ENCODE data around the gene STARD10. TPM values are rescaled to one million over a fixed set of nuclear protein-coding genes. Genes with fewer than 3 reads are reported as not detected.

Gene STARD10
- total and polyA plus RNA-seq, 9 donors, result 36.8 to 56.1 (median 45.8) TPM

GRCh38 chr11:72805216-72805615 is 11.4 kb upstream of the STARD10 start:
- WGBS, 3 donors, result 84 to 87% (median 86%) methylated on average over 6 of the region's 6 CpGs
- intact Hi-C loops (cut with DNase I), result no loop called here
- no peak for DNase-seq

GRCh38 chr11:72802822-72803221 is 9.0 kb upstream of the STARD10 start:
- Histone ChIP-seq H3K4me1 (ENCODE audit: insufficient read depth) (no peaks in the 10 kb centered on the region), H3K9me3 (no peaks in the 10 kb centered on the region), H3K4me3 (no peak overlapping the region), H3K36me3 (no peaks in the 10 kb centered on the region), H3K27ac (no peak overlapping the region), H3K27me3 (no peaks in the 10 kb centered on the region)
- TF ChIP-seq CTCF (IDR thresholded peaks at IDR 0.05) (no peak), POLR2A (IDR thresholded peaks at IDR 0.05) (no peak)
- DNase-seq, result no peak
- intact Hi-C loops (cut with DNase I), result no loop called here
- 76 to 95% (median 84%) methylated on average over 6 of the region's 6 CpGs for whole genome bisulfite sequencing, 3 donors

More at GRCh38 chr11:72805216-72805615, 11.4 kb upstream of the STARD10 start:
- Histone ChIP-seq H3K27me3 (no peaks in the 10 kb centered on the region), H3K9me3 (no peaks in the 10 kb centered on the region), H3K4me3 (no peak overlapping the region), H3K4me1 (ENCODE audit: insufficient read depth) (no peaks in the 10 kb centered on the region), H3K27ac (no peak overlapping the region), H3K36me3 (no peaks in the 10 kb centered on the region)
- TF ChIP-seq EP300 (IDR thresholded peaks at IDR 0.05) (no peak), CTCF (IDR thresholded peaks at IDR 0.05) (no peak), POLR2A (IDR thresholded peaks at IDR 0.05) (no peak)

GRCh38 chr11:72799441-72799840 is 5.6 kb upstream of the STARD10 start:
- H3K9me3 ChIP-seq, result no peaks in the 10 kb centered on the region
- 32 to 47% (median 45%) methylated on average over 4 of the region's 4 CpGs for WGBS, 3 donors
- H3K27ac ChIP-seq, result no peak overlapping the region
- no peaks in the 10 kb centered on the region for H3K4me1 ChIP-seq (ENCODE audit: insufficient read depth)
- no peaks in the 10 kb centered on the region for H3K27me3 ChIP-seq
- H3K4me3 ChIP-seq, result no peak overlapping the region
- DNase-seq, result no peak
- H3K36me3 ChIP-seq, result no peaks in the 10 kb centered on the region
- intact Hi-C loops (cut with DNase I), result loop anchor here in 1 of 4 donors (5.0 kb wide), 1 partner anchor 72 kb away; no protein-coding TSS in a partner anchor
- TF ChIP-seq POLR2A (IDR thresholded peaks at IDR 0.05) (no peak), CTCF (IDR thresholded peaks at IDR 0.05) (no peak), EP300 (IDR thresholded peaks at IDR 0.05) (no peak)

- Histone ChIP-seq H3K4me3 (no peak overlapping the region), H3K27ac (no peak overlapping the region), H3K36me3 (no peaks in the 10 kb centered on the region), H3K9me3 (no peaks in the 10 kb centered on the region), H3K27me3 (no peaks in the 10 kb centered on the region), H3K4me1 (ENCODE audit: insufficient read depth) (no peaks in the 10 kb centered on the region)
- DNase-seq, result no peak
- 75 to 82% (median 79%) methylated on average over 4 of the region's 4 CpGs for WGBS, 3 donors
- intact Hi-C loops (cut with DNase I), result loop anchor here in 1 of 4 donors (5.0 kb wide), 1 partner anchor 71 kb away; no protein-coding TSS in a partner anchor
- TF ChIP-seq POLR2A (IDR thresholded peaks at IDR 0.05) (no peak), CTCF (IDR thresholded peaks at IDR 0.05) (no peak), EP300 (IDR thresholded peaks at IDR 0.05) (no peak)
These were observed 4.5 kb upstream of the STARD10 start for GRCh38 chr11:72798361-72798760.
